ENCODE results near the gene TRAPPC2B. TPM values are rescaled to one million over a fixed set of nuclear protein-coding genes. Genes with fewer than 3 reads are reported as not detected.

The TRAPPC2B gene
- total and polyA plus RNA-seq, 2 of the 13 experiments (the other 11 are each of a cell fraction or from before 2014, with no cell fraction given) = 13.3 to 17.7 TPM

- TF ChIP-seq SALL1 (CRISPR knock-in tag; IDR thresholded peaks at IDR 0.05) = peak; percentile 72
- TF ChIP-seq, protein P1, sequence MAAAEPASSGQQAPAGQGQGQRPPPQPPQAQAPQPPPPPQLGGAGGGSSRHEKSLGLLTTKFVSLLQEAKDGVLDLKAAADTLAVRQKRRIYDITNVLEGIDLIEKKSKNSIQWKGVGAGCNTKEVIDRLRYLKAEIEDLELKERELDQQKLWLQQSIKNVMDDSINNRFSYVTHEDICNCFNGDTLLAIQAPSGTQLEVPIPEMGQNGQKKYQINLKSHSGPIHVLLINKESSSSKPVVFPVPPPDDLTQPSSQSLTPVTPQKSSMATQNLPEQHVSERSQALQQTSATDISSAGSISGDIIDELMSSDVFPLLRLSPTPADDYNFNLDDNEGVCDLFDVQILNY (CRISPR knock-in tag; conservative IDR thresholded peaks at IDR 0.05) = no peak
- TF ChIP-seq XBP1 (CRISPR knock-in tag; IDR thresholded peaks at IDR 0.05) = no peak
- TF ChIP-seq BCLAF1 (IDR thresholded peaks at IDR 0.05) = no peak
- no peak for TF ChIP-seq ZNF264 (CRISPR knock-in tag; IDR thresholded peaks at IDR 0.05)
- TF ChIP-seq SPEN (CRISPR knock-in tag; IDR thresholded peaks at IDR 0.05; ENCODE audit: low read depth) = peak; percentile 90
- no peak for TF ChIP-seq SMC3 (IDR thresholded peaks at IDR 0.05; ENCODE audit: low read length)
- no peak for TF ChIP-seq NFE2 (CRISPR knock-in tag; IDR thresholded peaks at IDR 0.05)
- TF ChIP-seq CENPBD1 (CRISPR knock-in tag; IDR thresholded peaks at IDR 0.05; ENCODE audit: borderline replicate concordance, low read depth) = no peak
- no peak for TF ChIP-seq RBM22 (optimal IDR thresholded peaks at IDR 0.05; ENCODE audit: low read length)
- no peak for TF ChIP-seq PHF5A (CRISPR knock-in tag; IDR thresholded peaks at IDR 0.05; ENCODE audit: low read depth, unreplicated experiment)
- peak; percentile 43; the same call in 1 of the 2 replicates for TF ChIP-seq ELF3 (CRISPR knock-in tag; IDR thresholded peaks at IDR 0.05)
- TF ChIP-seq LRRFIP1 (CRISPR knock-in tag; conservative IDR thresholded peaks at IDR 0.05) = no peak
- peak; percentile 90 for TF ChIP-seq CHD2 (IDR thresholded peaks at IDR 0.05; ENCODE audit: low read depth, low read length)
- TF ChIP-seq HMG20A (CRISPR knock-in tag; IDR thresholded peaks at IDR 0.05; ENCODE audit: borderline replicate concordance) = no peak
- TF ChIP-seq ZHX1 (CRISPR knock-in tag; IDR thresholded peaks at IDR 0.05; ENCODE audit: low read depth) = peak; percentile 98
- TF ChIP-seq NR3C1 (CRISPR knock-in tag; IDR thresholded peaks at IDR 0.05) = no peak
Measured at GRCh38 chr19:57389730-57390598, 26.6 kb downstream of the TRAPPC2B start, which contains the start of gene ZNF548 (continued).
